ENCODE data around the gene MRPS35.
A peak's percentile ranks its signal among the peaks of the same experiment; 100 is the strongest.

The MRPS35 gene

GRCh38 chr12:27780612-27781408, 70.2 kb downstream of the MRPS35 start (continued):
- 0 out of 2 replicates have a peak, but pooled peaks have one; percentile 41 for TF ChIP-seq PRDM10 (tag by site-specific recombination; IDR thresholded peaks at IDR 0.05)
- peak; percentile 39; the same call in 1 of the 2 replicates for TF ChIP-seq ZNF660 (tag by site-specific recombination; IDR thresholded peaks at IDR 0.05)
- no peak for TF ChIP-seq ELK4 (IDR thresholded peaks at IDR 0.05; ENCODE audit: borderline replicate concordance, low read depth, low read length)
- TF ChIP-seq KLF9 (tag by site-specific recombination; IDR thresholded peaks at IDR 0.05; ENCODE audit: low read depth), result 0 out of 2 replicates have a peak, but pooled peaks have one; percentile 13
- no peak for TF ChIP-seq SP7 (tag by site-specific recombination; IDR thresholded peaks at IDR 0.05)
- TF ChIP-seq ZNF777 (tag by site-specific recombination; IDR thresholded peaks at IDR 0.05; ENCODE audit: borderline replicate concordance), result 0 out of 2 replicates have a peak, but pooled peaks have one; percentile 26
- no peak for TF ChIP-seq ZFP69B (tag by site-specific recombination; IDR thresholded peaks at IDR 0.05)
- TF ChIP-seq SP2 (tag by site-specific recombination; IDR thresholded peaks at IDR 0.05), result peak; percentile 26; the same call in 1 of the 2 replicates
- no peak for TF ChIP-seq ZNF148 (tag by site-specific recombination; IDR thresholded peaks at IDR 0.05; ENCODE audit: borderline replicate concordance)
- 0 out of 2 replicates have a peak, but pooled peaks have one; percentile 13 for TF ChIP-seq KLF8 (tag by site-specific recombination; IDR thresholded peaks at IDR 0.05)
- TF ChIP-seq ZNF169 (tag by site-specific recombination; IDR thresholded peaks at IDR 0.05), result no peak
- TF ChIP-seq ZNF513 (tag by site-specific recombination; IDR thresholded peaks at IDR 0.05), result no peak
- no peak for TF ChIP-seq ZNF626 (tag by site-specific recombination; IDR thresholded peaks at IDR 0.05)
- TF ChIP-seq ZNF366 (tag by site-specific recombination; conservative IDR thresholded peaks at IDR 0.05), result peak; percentile 16; the same call in 1 of the 2 replicates
- no peak for TF ChIP-seq ZNF416 (tag by site-specific recombination; IDR thresholded peaks at IDR 0.05)
- peak; percentile 96 for TF ChIP-seq GLIS1 (tag by site-specific recombination; IDR thresholded peaks at IDR 0.05)
- TF ChIP-seq CTCF (tag by site-specific recombination; IDR thresholded peaks at IDR 0.05), result peak; percentile 67; the same call in 1 of the 2 replicates
- TF ChIP-seq ZNF510 (tag by site-specific recombination; IDR thresholded peaks at IDR 0.05; ENCODE audit: insufficient replicate concordance), result no peak
- no peak for TF ChIP-seq ZNF311 (tag by site-specific recombination; IDR thresholded peaks at IDR 0.05; ENCODE audit: borderline replicate concordance)
- no peak for TF ChIP-seq ZNF121 (tag by site-specific recombination; IDR thresholded peaks at IDR 0.05)
- TF ChIP-seq KLF7 (tag by site-specific recombination; IDR thresholded peaks at IDR 0.05; ENCODE audit: borderline replicate concordance), result no peak
- no peak for TF ChIP-seq ZNF791 (tag by site-specific recombination; IDR thresholded peaks at IDR 0.05)
- TF ChIP-seq ZNF391 (tag by site-specific recombination; IDR thresholded peaks at IDR 0.05; ENCODE audit: borderline replicate concordance, low read depth), result no peak
- TF ChIP-seq ZNF423 (tag by site-specific recombination; IDR thresholded peaks at IDR 0.05), result 0 out of 2 replicates have a peak, but pooled peaks have one; percentile 7
- TF ChIP-seq ZNF558 (tag by site-specific recombination; IDR thresholded peaks at IDR 0.05), result no peak
- no peak for TF ChIP-seq ZBTB21 (tag by site-specific recombination; IDR thresholded peaks at IDR 0.05)
- no peak for TF ChIP-seq ZNF18 (tag by site-specific recombination; IDR thresholded peaks at IDR 0.05)

Measured in HEK293 (cell line).